ENCODE results near the gene SPOP. TPM values are rescaled to one million over a fixed set of nuclear protein-coding genes. Genes with fewer than 3 reads are reported as not detected.

The SPOP gene
- total and polyA plus RNA-seq, 9 of the 15 experiments (the other 6 are each of a cell fraction or from before 2014, with no cell fraction given): 34.2 to 65.9 (median 39.7) TPM

DNA sequence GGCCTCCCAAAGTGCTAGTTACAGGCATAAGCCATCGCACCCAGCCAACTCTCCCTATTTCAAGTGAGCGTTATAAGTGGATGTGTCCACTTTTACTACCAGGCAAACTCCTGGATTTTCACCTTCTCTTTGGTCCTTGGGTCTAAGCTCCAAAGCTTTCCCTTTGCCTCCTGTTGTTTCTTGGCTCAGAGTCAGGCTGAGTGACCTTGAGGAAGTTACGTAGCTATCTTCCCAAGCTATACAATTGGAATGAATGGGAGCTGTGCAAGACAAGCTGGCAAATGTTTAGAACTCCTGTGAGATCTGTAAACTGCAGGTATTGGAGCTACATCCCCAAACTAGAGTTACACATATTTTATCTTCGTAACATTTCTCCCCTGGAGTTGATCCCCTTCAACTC is 81.9 kb downstream of the SPOP start:
- H3K27ac ChIP-seq (ENCODE audit: extremely low read depth, low read depth, low read length): no peak overlapping the region
- TF ChIP-seq HIVEP1 (CRISPR knock-in tag; IDR thresholded peaks at IDR 0.05): no peak
- no peak for TF ChIP-seq NEUROD1 (IDR thresholded peaks at IDR 0.05; ENCODE audit: borderline replicate concordance, low read depth, low read length, partially characterized antibody)
- TF ChIP-seq ZNF75A (CRISPR knock-in tag; IDR thresholded peaks at IDR 0.05): no peak
- no peak for TF ChIP-seq MCM5 (IDR thresholded peaks at IDR 0.05; ENCODE audit: low read depth)
- TF ChIP-seq CBX1 (IDR thresholded peaks at IDR 0.05; ENCODE audit: low read depth): no peak
- FAIRE-seq (no peak), ATAC-seq (no peak), DNase-seq (ENCODE audit: extremely low read depth in 1 of 4, low spot score in 3 of 4) (no peak)
- no peak overlapping the region for H3K4me3 ChIP-seq
- no TSS peak for BruUV-seq (replicated peaks)
- H2AFZ ChIP-seq (ENCODE audit: low read depth, low read length): no peak overlapping the region
- no peaks in the 10 kb centered on the region for H3K79me2 ChIP-seq (ENCODE audit: control insufficient read depth, insufficient read depth, low read length)
- H3K9me3 ChIP-seq (replicated peaks; ENCODE audit: control insufficient read depth, insufficient read depth, low read depth, low read length): no peaks in the 10 kb centered on the region
- no peaks in the 10 kb centered on the region for H3K4me1 ChIP-seq (replicated peaks in 1 of 2; ENCODE audit: control insufficient read depth in 2 of 2, insufficient read depth in 2 of 2, low read length in 2 of 2)
- intact Hi-C loops (cut with micrococcal nuclease) (no loop called here), in situ Hi-C loops (cut with MboI) (no loop called here)
- no peaks in the 10 kb centered on the region for H3K9me1 ChIP-seq (ENCODE audit: control insufficient read depth, insufficient read depth, low read length)
- no peaks in the 10 kb centered on the region for H3K27me3 ChIP-seq (ENCODE audit: control insufficient read depth in 2 of 2, insufficient read depth in 2 of 2, low read length in 2 of 2)
- POLR2A ChIA-PET: interaction anchor here (0.6 to 1.0 kb wide), 2 partner anchors 14 to 81 kb away, joined by 3 read pairs; no protein-coding TSS in a partner anchor
- H3K9ac ChIP-seq (ENCODE audit: insufficient read depth in 1 of 2, low read depth in 2 of 2, low read length in 2 of 2): no peak overlapping the region
- CTCF ChIA-PET (ENCODE audit: low intra/inter-chr PET ratio): interaction anchor here (0.6 kb wide), 1 partner anchor 26 kb away, joined by 3 read pairs; no protein-coding TSS in a partner anchor
- H3K4me2 ChIP-seq (ENCODE audit: insufficient read depth, low read length): no peak overlapping the region
- peaks cover 49% of the 10 kb centered on the region; the same call in 2 of the 3 replicates for H3K36me3 ChIP-seq (ENCODE audit: control insufficient read depth, insufficient read depth, low read length)
- 98% methylated on average over 4 of the region's 4 CpGs for WGBS (ENCODE audit: insufficient coverage, low coverage, missing lambda C conversion rate)
- no peaks in the 10 kb centered on the region for H4K20me1 ChIP-seq (replicated peaks; ENCODE audit: control insufficient read depth, insufficient read depth, low read length)

DNA sequence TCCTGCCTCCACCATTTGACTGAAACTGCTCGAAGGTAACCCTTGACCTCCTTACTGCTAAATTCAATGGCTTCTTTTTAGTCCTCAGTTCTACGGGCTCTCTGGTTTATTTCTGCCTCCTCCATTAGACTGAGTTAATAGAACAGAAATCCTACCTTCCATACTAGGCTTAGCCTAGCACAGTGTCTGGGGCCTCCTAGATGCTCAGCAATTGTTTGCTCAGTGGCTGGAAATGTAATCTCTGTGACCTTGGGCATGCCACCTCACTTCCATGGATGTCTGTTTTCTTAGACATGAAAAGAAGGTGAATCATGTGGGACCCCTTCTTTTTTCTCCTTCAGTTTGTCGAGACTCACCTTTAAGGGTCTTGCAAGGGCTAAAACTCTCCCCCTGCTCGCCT is 82.6 kb downstream of the SPOP start:
- intact Hi-C loops (cut with micrococcal nuclease): no loop called here
- Histone ChIP-seq H3K9ac (ENCODE audit: insufficient read depth in 1 of 2, low read depth in 2 of 2, low read length in 2 of 2) (no peak overlapping the region), H3K36me3 (ENCODE audit: control insufficient read depth, insufficient read depth, low read length) (peaks cover 42% of the 10 kb centered on the region; the same call in 2 of the 3 replicates), H4K20me1 (replicated peaks; ENCODE audit: control insufficient read depth, insufficient read depth, low read length) (no peaks in the 10 kb centered on the region), H2AFZ (ENCODE audit: low read depth, low read length) (no peak overlapping the region), H3K4me2 (ENCODE audit: insufficient read depth, low read length) (no peak overlapping the region), H3K9me3 (replicated peaks; ENCODE audit: control insufficient read depth, insufficient read depth, low read depth, low read length) (no peaks in the 10 kb centered on the region), H3K4me1 (replicated peaks in 1 of 2; ENCODE audit: control insufficient read depth in 2 of 2, insufficient read depth in 2 of 2, low read length in 2 of 2) (no peaks in the 10 kb centered on the region), H3K27ac (ENCODE audit: extremely low read depth, low read depth, low read length) (no peak overlapping the region), H3K4me3 (no peak overlapping the region), H3K79me2 (ENCODE audit: control insufficient read depth, insufficient read depth, low read length) (no peaks in the 10 kb centered on the region), H3K27me3 (ENCODE audit: control insufficient read depth in 2 of 2, insufficient read depth in 2 of 2, low read length in 2 of 2) (no peaks in the 10 kb centered on the region), H3K9me1 (ENCODE audit: control insufficient read depth, insufficient read depth, low read length) (no peaks in the 10 kb centered on the region)
- peak; percentile 37 for FAIRE-seq
- 93% methylated on average over 4 of the region's 4 CpGs for WGBS (ENCODE audit: insufficient coverage, low coverage, missing lambda C conversion rate)
- no TSS peak for BruUV-seq (replicated peaks)
- no peak for DNase-seq (ENCODE audit: extremely low read depth in 1 of 4, low spot score in 3 of 4)
- TF ChIP-seq ZFP1 (CRISPR knock-in tag; IDR thresholded peaks at IDR 0.05) (no peak), GATA2 (CRISPR knock-in tag; IDR thresholded peaks at IDR 0.05) (no peak), NR3C1 (CRISPR knock-in tag; IDR thresholded peaks at IDR 0.05) (no peak), FUS (optimal IDR thresholded peaks at IDR 0.05; ENCODE audit: low read depth, low read length) (no peak), HEY1 (CRISPR knock-in tag; IDR thresholded peaks at IDR 0.05; ENCODE audit: borderline replicate concordance) (no peak), TRIM28 (IDR thresholded peaks at IDR 0.05) (no peak), SRSF1 (IDR thresholded peaks at IDR 0.05; ENCODE audit: low read depth, low read length) (no peak), ZFP30 (CRISPR knock-in tag; IDR thresholded peaks at IDR 0.05; ENCODE audit: borderline replicate concordance) (no peak), TARDBP (IDR thresholded peaks at IDR 0.05) (no peak), NCOA1 (IDR thresholded peaks at IDR 0.05; ENCODE audit: low read depth) (no peak), MAFG (tag; conservative IDR thresholded peaks at IDR 0.05) (no peak)
- TF ChIP-seq, protein P1, sequence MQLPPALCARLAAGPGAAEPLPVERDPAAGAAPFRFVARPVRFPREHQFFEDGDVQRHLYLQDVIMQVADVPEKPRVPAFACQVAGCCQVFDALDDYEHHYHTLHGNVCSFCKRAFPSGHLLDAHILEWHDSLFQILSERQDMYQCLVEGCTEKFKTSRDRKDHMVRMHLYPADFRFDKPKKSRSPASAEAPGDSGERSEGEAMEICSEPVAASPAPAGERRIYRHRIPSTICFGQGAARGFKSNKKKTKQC (CRISPR knock-in tag; IDR thresholded peaks at IDR 0.05): no peak
- ChIA-PET POLR2A (interaction anchor here (1.0 to 1.5 kb wide), 2 partner anchors 8 to 82 kb away, joined by 3 read pairs; no protein-coding TSS in a partner anchor), CTCF (ENCODE audit: low intra/inter-chr PET ratio) (no interaction called here)
- ATAC-seq: no peak
- in situ Hi-C loops (cut with MboI): no loop called here
